Ishikawa (cell line): ENCODE data around the gene PDE7B.

Experiments
- CEBPB ChIP-seq: IDR thresholded peaks from 2 replicates; pipeline ENCODE4 v1.6.1; 2012
- CREB1 ChIP-seq: IDR thresholded peaks from 2 replicates; pipeline ENCODE4 v1.6.1; 2012; ENCODE audit warnings: low read depth
- EGR1 ChIP-seq: IDR thresholded peaks from 2 replicates; pipeline ENCODE4 v1.6.1; 2012
- EP300 ChIP-seq: IDR thresholded peaks from 2 replicates; pipeline ENCODE4 v1.6.1; 2012; ENCODE audit warnings: borderline replicate concordance
- FOXM1 ChIP-seq: IDR thresholded peaks from 2 replicates; pipeline ENCODE4 v1.6.1; 2012; ENCODE audit warnings: low read depth, borderline replicate concordance
- NFIC ChIP-seq: IDR thresholded peaks from 2 replicates; pipeline ENCODE4 v1.6.1; 2012
- RAD21 ChIP-seq: IDR thresholded peaks from 2 replicates; pipeline ENCODE4 v1.6.1; 2012; ENCODE audit warnings: low read depth
- REST ChIP-seq: IDR thresholded peaks from 2 replicates; pipeline ENCODE4 v1.6.1; 2012; ENCODE audit warnings: low read depth, mild to moderate bottlenecking
- TAF1 ChIP-seq: IDR thresholded peaks from 2 replicates; pipeline ENCODE4 v1.6.1; 2012; ENCODE audit warnings: low read depth, mild to moderate bottlenecking
- TCF12 ChIP-seq: IDR thresholded peaks from 2 replicates; pipeline ENCODE4 v1.6.1; 2012; ENCODE audit warnings: low read depth
- TEAD4 ChIP-seq: IDR thresholded peaks from 2 replicates; pipeline ENCODE4 v1.6.1; 2012
- USF1 ChIP-seq: IDR thresholded peaks from 2 replicates; pipeline ENCODE4 v1.6.1; 2012
- YY1 ChIP-seq: IDR thresholded peaks from 2 replicates; pipeline ENCODE4 v1.6.1; 2012; ENCODE audit warnings: low read depth
- ZBTB7A ChIP-seq: IDR thresholded peaks from 2 replicates; pipeline ENCODE4 v1.6.1; 2012; ENCODE audit warnings: low read depth
- TF ChIP-seq, protein P1 (sequence below): IDR thresholded peaks from 2 replicates; pipeline ENCODE4 v1.6.1; 2012

Gene PDE7B

DNA sequence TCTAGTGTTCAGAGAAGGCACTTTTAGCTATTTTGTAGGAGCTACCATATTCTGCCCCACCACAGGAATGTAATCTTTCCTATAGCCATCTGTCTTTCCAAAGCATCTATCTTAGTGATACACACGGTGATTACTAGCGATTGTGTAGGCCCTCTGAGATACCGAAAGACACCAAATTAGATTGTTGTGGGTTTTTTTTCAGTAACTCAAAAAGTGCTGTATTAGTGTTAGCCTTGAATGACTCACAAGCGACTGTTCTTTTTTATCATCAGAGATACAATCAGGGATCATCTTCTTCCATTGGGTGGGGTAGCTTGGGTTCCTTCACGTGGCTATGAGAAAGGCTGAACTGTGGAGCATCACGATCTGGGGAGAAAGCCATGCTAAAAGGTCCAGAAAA is 238.4 kb downstream of the PDE7B start:
- no peak for TF ChIP-seq USF1
- TF ChIP-seq, protein P1, sequence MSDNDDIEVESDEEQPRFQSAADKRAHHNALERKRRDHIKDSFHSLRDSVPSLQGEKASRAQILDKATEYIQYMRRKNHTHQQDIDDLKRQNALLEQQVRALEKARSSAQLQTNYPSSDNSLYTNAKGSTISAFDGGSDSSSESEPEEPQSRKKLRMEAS: no peak

- no peak for TF ChIP-seq ZBTB7A
- no peak for TF ChIP-seq NFIC
- no peak for TF ChIP-seq CREB1
- no peak for TF ChIP-seq EGR1
- TF ChIP-seq EP300: no peak
- no peak for TF ChIP-seq TCF12
- TF ChIP-seq, protein P1: no peak
- no peak for TF ChIP-seq FOXM1
- TF ChIP-seq CEBPB: no peak
- no peak for TF ChIP-seq TEAD4
- TF ChIP-seq USF1: no peak
These were observed 239.4 kb downstream of the PDE7B start for GRCh38 chr6:136090929-136091328.

- TF ChIP-seq USF1 (no peak), TEAD4 (no peak)
These were observed 241.4 kb downstream of the PDE7B start for GRCh38 chr6:136092897-136093296.

- TF ChIP-seq, protein P1: no peak
These were observed 242.3 kb downstream of the PDE7B start for GRCh38 chr6:136093835-136094234.

DNA sequence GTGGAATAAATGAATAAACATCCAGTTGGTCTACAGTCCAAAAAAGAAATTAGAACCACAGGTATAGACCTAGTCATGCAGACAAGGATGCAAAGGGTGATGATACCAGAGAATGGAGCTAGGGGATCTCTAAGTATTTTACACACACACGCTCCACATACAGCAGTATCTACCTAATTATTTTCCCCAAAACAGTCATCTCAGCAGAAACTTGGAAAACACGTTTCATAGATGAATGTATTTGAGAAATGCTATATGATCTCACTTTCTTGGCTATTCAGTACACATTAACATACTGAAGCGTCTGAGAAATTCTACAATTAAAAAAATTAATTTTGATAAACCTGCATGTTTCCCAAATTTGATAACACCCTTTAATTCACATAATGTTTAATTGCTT is 243.3 kb downstream of the PDE7B start:
- TF ChIP-seq EP300 (no peak), REST (no peak), NFIC (no peak)

DNA sequence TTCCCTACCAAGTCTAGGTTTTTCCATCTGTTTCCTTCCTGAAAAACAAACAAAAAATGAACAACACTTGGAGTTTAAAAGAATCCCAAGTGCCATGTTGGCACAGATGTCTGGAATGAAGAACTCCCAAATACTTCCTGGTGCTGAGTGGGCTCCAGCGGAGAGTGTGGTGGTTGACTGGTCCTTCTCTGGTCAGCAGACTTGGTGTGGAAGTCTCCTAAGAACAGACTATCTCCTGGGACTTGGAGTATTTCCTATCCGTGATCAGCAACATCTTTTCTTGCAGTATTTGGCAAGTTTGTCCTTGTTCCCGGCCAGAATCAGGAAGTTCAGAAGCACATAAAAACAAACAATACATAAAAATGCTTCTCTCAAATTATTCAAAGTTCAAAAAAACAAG is 244.5 kb downstream of the PDE7B start:
- TF ChIP-seq TCF12 (no peak), USF1 (no peak), YY1 (no peak), ZBTB7A (no peak), REST (no peak), FOXM1 (no peak), EGR1 (no peak), CREB1 (no peak), EP300 (no peak), NFIC (no peak), RAD21 (no peak), TAF1 (no peak), CEBPB (no peak), TEAD4 (no peak)
- TF ChIP-seq, protein P1: no peak
